Subcutaneous adipose tissue (tissue), 4 donors: ENCODE measurements around the gene DYRK1A. TPM values are rescaled to one million over a fixed set of nuclear protein-coding genes. Genes with fewer than 3 reads are reported as not detected.

Experiments used
- total RNA-seq, 4 donors: library from RNA; depleted of rRNA; stranded (reverse); fragments of >200 nt; gene quantifications; one replicate each; pipeline ENCODE4 v1.1.0, GENCODE V29; 2016
- TF ChIP-seq, protein P1 (sequence below): fragments of 450-650 bp; IDR thresholded peaks from one replicate; pipeline ENCODE4 v1.5.1; 2016; ENCODE audit warnings: low read depth, mild to moderate bottlenecking, control low read depth, antibody characterized with exemption, moderate library complexity

Gene DYRK1A
- total RNA-seq, 4 donors from 2014 or later = 52.4 to 77.2 (median 68.8) TPM

GRCh38 chr21:37429356-37429755 lies 62.8 kb downstream of the DYRK1A start:
- TF ChIP-seq, protein P1, sequence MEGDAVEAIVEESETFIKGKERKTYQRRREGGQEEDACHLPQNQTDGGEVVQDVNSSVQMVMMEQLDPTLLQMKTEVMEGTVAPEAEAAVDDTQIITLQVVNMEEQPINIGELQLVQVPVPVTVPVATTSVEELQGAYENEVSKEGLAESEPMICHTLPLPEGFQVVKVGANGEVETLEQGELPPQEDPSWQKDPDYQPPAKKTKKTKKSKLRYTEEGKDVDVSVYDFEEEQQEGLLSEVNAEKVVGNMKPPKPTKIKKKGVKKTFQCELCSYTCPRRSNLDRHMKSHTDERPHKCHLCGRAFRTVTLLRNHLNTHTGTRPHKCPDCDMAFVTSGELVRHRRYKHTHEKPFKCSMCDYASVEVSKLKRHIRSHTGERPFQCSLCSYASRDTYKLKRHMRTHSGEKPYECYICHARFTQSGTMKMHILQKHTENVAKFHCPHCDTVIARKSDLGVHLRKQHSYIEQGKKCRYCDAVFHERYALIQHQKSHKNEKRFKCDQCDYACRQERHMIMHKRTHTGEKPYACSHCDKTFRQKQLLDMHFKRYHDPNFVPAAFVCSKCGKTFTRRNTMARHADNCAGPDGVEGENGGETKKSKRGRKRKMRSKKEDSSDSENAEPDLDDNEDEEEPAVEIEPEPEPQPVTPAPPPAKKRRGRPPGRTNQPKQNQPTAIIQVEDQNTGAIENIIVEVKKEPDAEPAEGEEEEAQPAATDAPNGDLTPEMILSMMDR = no peak

GRCh38 chr21:37430184-37430821 lies 63.7 kb downstream of the DYRK1A start:
- TF ChIP-seq, protein P1 = no peak

DNA sequence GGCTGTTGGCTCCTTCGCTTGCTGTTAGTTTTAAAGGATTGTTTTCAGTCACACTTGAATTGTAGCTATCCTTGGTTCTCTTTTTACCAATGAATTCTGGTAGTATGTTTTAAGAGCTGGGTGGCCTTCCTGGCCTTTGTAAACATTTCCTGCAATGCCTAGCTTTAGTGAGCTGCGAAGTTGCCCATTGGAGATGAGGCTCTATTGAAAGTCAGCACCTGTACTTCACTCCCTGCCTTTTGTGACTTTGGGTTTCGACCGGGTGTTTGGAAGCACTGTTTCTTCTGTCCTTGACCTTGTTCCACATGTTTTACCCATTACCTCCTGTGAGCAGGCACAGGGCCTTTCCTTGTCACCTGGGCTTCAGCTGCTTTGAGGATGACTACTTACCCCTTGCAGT lies 64.7 kb downstream of the DYRK1A start:
- TF ChIP-seq, protein P1 = no peak

DNA sequence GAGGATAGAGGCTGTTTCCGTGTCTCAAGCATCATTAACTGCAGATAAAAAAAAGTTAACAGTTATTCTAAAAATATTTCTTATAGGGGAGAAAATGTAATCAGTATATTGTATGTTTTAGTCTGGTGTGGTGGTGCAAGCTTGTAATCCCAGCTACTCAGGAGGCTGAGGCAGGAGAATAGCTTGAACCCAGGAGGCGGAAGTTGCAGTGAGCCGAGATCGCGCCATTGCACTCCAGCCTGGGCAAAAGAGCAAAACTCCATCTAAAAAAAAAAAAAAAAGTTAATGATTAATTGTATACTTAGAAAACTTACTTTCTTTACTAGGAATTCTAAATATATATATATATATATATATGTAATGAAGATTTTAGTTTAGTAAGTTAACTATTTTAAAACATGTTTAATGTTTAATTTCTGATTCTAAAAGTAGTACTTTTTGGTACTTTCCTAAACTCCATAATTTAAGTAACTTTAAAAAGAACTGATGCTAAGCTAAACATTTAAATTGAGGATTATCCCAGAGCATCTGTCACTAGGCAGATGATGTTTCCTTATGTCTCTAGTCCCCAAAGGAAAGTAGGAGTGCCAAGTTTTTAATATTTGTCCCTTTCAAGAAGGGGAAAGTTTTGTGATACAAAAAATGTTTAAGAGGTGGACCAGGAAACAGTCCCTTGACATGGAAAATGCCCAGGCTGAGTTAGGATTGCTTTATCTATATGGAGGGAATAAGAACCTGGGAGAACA lies 66.3 kb downstream of the DYRK1A start:
- TF ChIP-seq, protein P1 = no peak

- TF ChIP-seq, protein P1 = no peak
Measured at GRCh38 chr21:37433456-37433840, 66.9 kb downstream of the DYRK1A start.

DNA sequence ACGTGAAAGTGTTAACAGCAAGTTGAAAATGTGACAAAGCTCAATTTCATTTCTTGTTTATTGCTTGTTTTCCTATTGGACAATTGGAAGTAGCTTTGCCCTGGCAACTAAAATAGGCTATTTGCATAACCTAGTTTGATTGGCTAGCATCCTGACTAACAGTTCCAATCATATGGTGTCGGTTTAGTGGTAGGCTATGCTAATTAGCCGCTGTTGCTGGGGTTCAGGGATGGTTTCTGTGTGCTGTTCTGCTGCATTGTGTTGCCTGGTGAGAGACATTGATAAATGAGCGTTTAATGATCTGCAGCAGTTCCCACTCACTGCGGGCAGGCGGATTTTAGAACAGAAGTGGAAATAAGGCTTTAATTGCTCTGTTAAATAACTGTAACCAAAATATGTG lies 68.5 kb downstream of the DYRK1A start:
- TF ChIP-seq, protein P1 = no peak

DNA sequence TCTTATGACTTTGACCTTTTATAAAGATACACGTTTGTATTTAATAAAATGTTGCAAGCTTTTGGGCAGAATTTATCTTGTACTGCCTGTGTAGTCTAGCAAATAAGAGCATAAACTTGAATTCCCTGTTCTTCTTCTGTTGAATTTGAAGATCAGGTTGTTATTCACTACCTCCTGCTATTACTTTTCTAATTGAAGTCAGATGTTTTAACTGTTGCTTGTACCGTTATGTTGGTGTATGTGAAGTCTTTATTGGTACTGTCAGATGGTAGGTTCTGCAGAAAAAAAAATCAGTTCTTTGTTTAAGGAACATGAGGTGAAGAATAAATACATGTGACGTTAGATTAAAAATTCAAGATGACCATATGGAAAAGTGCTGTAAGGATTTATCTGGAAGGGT lies 69.1 kb downstream of the DYRK1A start:
- TF ChIP-seq, protein P1 = no peak
